SK-N-SH (cell line): ENCODE measurements around the gene NTRK2. TPM values are rescaled to one million over a fixed set of nuclear protein-coding genes. Genes with fewer than 3 reads are reported as not detected.

Source experiments
- CTCF ChIA-PET: fragments of 300-600, 350-600 bp; formaldehyde crosslinking; extraction: SDS; loops from one replicate; lab custom pipeline; 2021; lab: Yijun Ruan, JAX
- POLR2A ChIA-PET: fragments of 350-600 bp; sonication (Branson Sonifier 250); formaldehyde crosslinking; extraction: SDS; loops from one replicate; lab custom pipeline; 2020; ENCODE audit warnings: antibody characterized with exemption, inconsistent platforms; lab: Yijun Ruan, JAX
- DNase-seq: peaks from one replicate; pipeline ENCODE4 v3.0.0; 2012
- H2AFZ ChIP-seq: fragments of 200-600 bp; sonication (generic); 2 replicates; pipeline ENCODE4 v1.8.1; 2016; ENCODE audit warnings: antibody characterized with exemption, mild to moderate bottlenecking, low read depth
- H3F3A ChIP-seq: fragments of 200-600 bp; sonication (generic); replicated peaks from 2 replicates; pipeline ENCODE3; 2016; ENCODE audit warnings: antibody characterized with exemption, mild to moderate bottlenecking; ENCODE audit not compliant: insufficient read depth
- H3K27ac ChIP-seq, 2 experiments: fragments of 200-500 bp in 1 of 2; fragments of 200-600 bp in 1 of 2; sonication (Bioruptor generic) in 1 of 2; sonication (generic), shearing (Covaris generic) in 1 of 2; 2 replicates each; pipeline versions ENCODE4 v1.5.1 to v1.6.1; 2014 to 2016; ENCODE audit warnings: low read depth in 2 of 2, inconsistent platforms in 1 of 2, low read length in 1 of 2, mild to moderate bottlenecking in 1 of 2, mixed read lengths in 1 of 2
- H3K27me3 ChIP-seq: fragments of 200-600 bp; sonication (generic), shearing (Covaris generic); 2 replicates; pipeline ENCODE4 v1.6.1; 2016; ENCODE audit warnings: mixed run types; ENCODE audit not compliant: insufficient read depth
- H3K36me3 ChIP-seq, 2 experiments: fragments of 200-500 bp in 1 of 2; fragments of 200-600 bp in 1 of 2; sonication (Bioruptor generic) in 1 of 2; sonication (generic) in 1 of 2; replicated peaks in 1 of 2; 2 replicates each; pipeline versions ENCODE3 to v1.5.1; 2014 to 2016; ENCODE audit warnings: low read length in 1 of 2, mild to moderate bottlenecking in 1 of 2; ENCODE audit not compliant: insufficient read depth in 2 of 2, control insufficient read depth in 1 of 2
- H3K4me1 ChIP-seq, 2 experiments: fragments of 200-500 bp in 1 of 2; fragments of 200-600 bp in 1 of 2; sonication (Bioruptor generic) in 1 of 2; sonication (generic), shearing (Covaris generic) in 1 of 2; 2 replicates each; pipeline versions ENCODE4 v1.5.1 to v1.6.1; 2014 to 2016; ENCODE audit warnings: low read depth in 1 of 2, low read length in 1 of 2, mixed run types in 1 of 2; ENCODE audit not compliant: insufficient read depth in 2 of 2, control insufficient read depth in 1 of 2
- H3K4me2 ChIP-seq: fragments of 200-600 bp; sonication (generic), shearing (Covaris generic); 2 replicates; pipeline ENCODE4 v1.6.1; 2017; ENCODE audit warnings: mixed run types
- H3K4me3 ChIP-seq, 2 experiments: fragments of 200-500 bp in 1 of 2; fragments of 200-600 bp in 1 of 2; sonication (Bioruptor generic) in 1 of 2; sonication (generic), shearing (Covaris generic) in 1 of 2; 2 replicates each; pipeline versions ENCODE4 v1.5.1 to v1.8.1; 2014 to 2016; ENCODE audit warnings: low read depth in 2 of 2, inconsistent platforms in 1 of 2, low read length in 1 of 2, mild to moderate bottlenecking in 1 of 2, mixed read lengths in 1 of 2, moderate library complexity in 1 of 2
- H3K79me2 ChIP-seq: fragments of 200-600 bp; sonication (generic); 2 replicates; pipeline ENCODE4 v1.8.1; 2017; ENCODE audit warnings: mild to moderate bottlenecking; ENCODE audit not compliant: insufficient read depth
- H3K9ac ChIP-seq: fragments of 200-600 bp; sonication (generic); 2 replicates; pipeline ENCODE4 v1.6.1; 2017; ENCODE audit warnings: mixed run types
- H3K9me2 ChIP-seq: fragments of 200-600 bp; sonication (generic); 2 replicates; pipeline ENCODE4 v1.6.1; 2017; ENCODE audit warnings: mixed run types
- H3K9me3 ChIP-seq: fragments of 200-600 bp; sonication (generic); 2 replicates; pipeline ENCODE4 v1.6.1; 2017; ENCODE audit warnings: mixed run types, mild to moderate bottlenecking, moderate library complexity
- H4K20me1 ChIP-seq: fragments of 200-600 bp; sonication (generic); 2 replicates; pipeline ENCODE4 v1.6.1; 2017; ENCODE audit warnings: mild to moderate bottlenecking, mixed run types; ENCODE audit not compliant: insufficient read depth
- ELF1 ChIP-seq: IDR thresholded peaks from 2 replicates; pipeline ENCODE4 v1.4.0; 2012
- FOXJ3 ChIP-seq: sonication (generic); formaldehyde crosslinking; IDR thresholded peaks from 2 replicates; pipeline ENCODE4 v1.5.1; 2020; ENCODE audit warnings: mild to moderate bottlenecking, missing genetic modification reagents
- FOXM1 ChIP-seq: IDR thresholded peaks from 2 replicates; pipeline ENCODE4 v1.4.0; 2012; ENCODE audit warnings: low read depth, mild to moderate bottlenecking
- GABPA ChIP-seq: IDR thresholded peaks from 2 replicates; pipeline ENCODE4 v1.4.0; 2012; ENCODE audit warnings: low read depth, mild to moderate bottlenecking
- GATA2 ChIP-seq: sonication (generic); formaldehyde crosslinking; IDR thresholded peaks from 2 replicates; pipeline ENCODE4 v1.5.0; 2020; ENCODE audit warnings: mild to moderate bottlenecking, missing genetic modification reagents
- IRF3 ChIP-seq: fragments of 150-350 bp; IDR thresholded peaks from 2 replicates; pipeline ENCODE4 v1.6.1; 2016; ENCODE audit warnings: mild to moderate bottlenecking, low read depth, low read length
- MEF2A ChIP-seq: IDR thresholded peaks from 2 replicates; pipeline ENCODE4 v1.4.0; 2012; ENCODE audit warnings: low read depth, borderline replicate concordance
- NFIC ChIP-seq: IDR thresholded peaks from 2 replicates; pipeline ENCODE4 v1.4.0; 2012; ENCODE audit warnings: borderline replicate concordance
- RAD21 ChIP-seq: IDR thresholded peaks from 2 replicates; pipeline ENCODE4 v1.6.1; 2012; ENCODE audit warnings: mild to moderate bottlenecking, low read length
- RCOR1 ChIP-seq: fragments of 150-350 bp; IDR thresholded peaks from 2 replicates; pipeline ENCODE4 v1.6.1; 2017; ENCODE audit warnings: antibody characterized with exemption, low read length
- REST ChIP-seq: IDR thresholded peaks from 2 replicates; pipeline ENCODE4 v1.6.1; 2012; ENCODE audit warnings: mild to moderate bottlenecking, low read depth, low read length, moderate library complexity
- RFX5 ChIP-seq: IDR thresholded peaks from 2 replicates; pipeline ENCODE4 v1.6.1; 2012; ENCODE audit warnings: mild to moderate bottlenecking, improper control_type of control experiment, low read length
- RXRA ChIP-seq: IDR thresholded peaks from 2 replicates; pipeline ENCODE4 v1.4.0; 2012; ENCODE audit warnings: low read depth, mild to moderate bottlenecking, borderline replicate concordance
- SIN3A ChIP-seq: IDR thresholded peaks from 2 replicates; pipeline ENCODE4 v1.6.1; 2012; ENCODE audit warnings: low read depth, mild to moderate bottlenecking, low read length, moderate library complexity, borderline replicate concordance
- TAF1 ChIP-seq: IDR thresholded peaks from 2 replicates; pipeline ENCODE4 v1.6.1; 2012; ENCODE audit warnings: low read depth, mild to moderate bottlenecking, low read length, moderate library complexity, borderline replicate concordance
- USF1 ChIP-seq: IDR thresholded peaks from 2 replicates; pipeline ENCODE4 v1.4.0; 2012; ENCODE audit warnings: low read depth, borderline replicate concordance
- USF2 ChIP-seq: fragments of 150-350 bp; IDR thresholded peaks from 2 replicates; pipeline ENCODE4 v1.6.1; 2017; ENCODE audit warnings: antibody characterized with exemption, low read length, low read depth, borderline replicate concordance
- YY1 ChIP-seq: IDR thresholded peaks from 2 replicates; pipeline ENCODE4 v1.4.0; 2012; ENCODE audit warnings: low read depth, mild to moderate bottlenecking
- WGBS: methylation state at CpG from one replicate; pipeline ENCODE4 v1.1.6; 2017; ENCODE audit warnings: low lambda C conversion rate; 5-methylcytosine and 5-hydroxymethylcytosine counted together
- polyA plus RNA-seq, 3 experiments: library from polyadenylated mRNA; depleted of rRNA; stranded (reverse); fragments of >200 nt; gene quantifications; 2 replicates each; pipeline ENCODE4 v1.2.3, GENCODE V29; 2012

The NTRK2 gene
- polyA plus RNA-seq, 1 of the 3 experiments (the other 2 are of a cell fraction), result 0.05 TPM

- TF ChIP-seq USF1 (no peak), MEF2A (no peak), IRF3 (no peak)
Measured at GRCh38 chr9:84751921-84752320, 82.4 kb downstream of the NTRK2 start (continued).

GRCh38 chr9:84754461-84754860, 84.9 kb downstream of the NTRK2 start:
- CTCF ChIA-PET, result interaction anchor here (1.2 to 1.4 kb wide), 3 partner anchors 12 to 39 kb away, joined by 3 to 4 read pairs (median 4); no protein-coding TSS in a partner anchor
- H3K27me3 ChIP-seq, result no peaks in the 10 kb centered on the region
- H3K4me2 ChIP-seq, result peak overlapping the region; percentile 50; the same call in 1 of the 2 replicates
- no peak overlapping the region for H3K9ac ChIP-seq
- H3K27ac ChIP-seq, result peak overlapping the region in 1 of 2 experiments; percentile 46; a peak in 2 of 4 replicates
- H3K4me3 ChIP-seq, result no peak overlapping the region
- TF ChIP-seq RFX5 (no peak), GABPA (no peak), YY1 (no peak), FOXM1 (no peak), SIN3A (no peak), USF2 (no peak), FOXJ3 (CRISPR knock-in tag) (no peak), REST (no peak), TAF1 (no peak), RXRA (no peak), ELF1 (no peak), GATA2 (no peak), RCOR1 (no peak), MEF2A (no peak), RAD21 (no peak), NFIC (no peak)
- TF ChIP-seq, all 33 proteins: peak for 0
- Histone ChIP-seq H3F3A (peaks cover 5% of the 10 kb centered on the region), H3K79me2 (no peaks in the 10 kb centered on the region), H2AFZ (no peak overlapping the region), H3K9me2 (no peaks in the 10 kb centered on the region), H3K4me1 (no peaks in the 10 kb centered on the region), H3K9me3 (no peaks in the 10 kb centered on the region), H3K36me3 (no peaks in the 10 kb centered on the region), H4K20me1 (no peaks in the 10 kb centered on the region)
- 17% methylated on average over 3 of the region's 3 CpGs for WGBS
- DNase-seq, result no peak
- POLR2A ChIA-PET, result interaction anchor here (0.6 kb wide), 1 partner anchor 219 kb away, joined by 3 read pairs; no protein-coding TSS in a partner anchor
